A549 (cell line): ENCODE results near the gene CTIF. TPM values are rescaled to one million over a fixed set of nuclear protein-coding genes. Genes with fewer than 3 reads are reported as not detected.

Source experiments
- ATAC-seq, 2 experiments: fragments of 200-7000 bp in 1 of 2; fragments of >200 bp in 1 of 2; cut with Nextera tagmentation in 1 of 2; cut with Tn5 transposase in 1 of 2; 3 replicates each; pipeline versions ENCODE4 v1.8.0 to v1.9.1; 2018 to 2020; ENCODE audit warnings: mild to moderate bottlenecking in 1 of 2, moderate library complexity in 1 of 2
- CTCF ChIA-PET: fragments of 300-600 bp; sonication (Branson Sonifier 250); formaldehyde crosslinking; extraction: SDS; loops from one replicate; lab custom pipeline; 2021; ENCODE audit warnings: antibody characterized with exemption, inconsistent platforms; lab: Yijun Ruan, JAX
- POLR2A ChIA-PET: fragments of 350-600 bp; formaldehyde crosslinking; extraction: SDS; loops from one replicate; lab custom pipeline; 2021; ENCODE audit warnings: antibody characterized with exemption, inconsistent platforms; lab: Yijun Ruan, JAX
- DNase-seq, 2 experiments: peaks; one replicate each; pipeline versions ENCODE4 v3.0.0 to v3.0.0-alpha.2; 2011 to 2016; ENCODE audit warnings: low read depth in 1 of 2, low spot score in 1 of 2
- FAIRE-seq: peaks from 2 replicates; lab custom pipeline; 2011; peaks lifted over from hg19 to GRCh38; lab: Jason Lieb, UNC
- H3K27ac ChIP-seq, 2 experiments: fragments of >200 bp; sonication (Bioruptor Twin); formaldehyde crosslinking; 3 replicates each; pipeline ENCODE4 v1.5.1; 2016 to 2017
- H3K4me1 ChIP-seq: fragments of >200 bp; sonication (Bioruptor Twin); formaldehyde crosslinking; 3 replicates; pipeline ENCODE4 v1.6.1; 2016
- H3K4me2 ChIP-seq: fragments of >200 bp; sonication (Bioruptor Twin); formaldehyde crosslinking; 3 replicates; pipeline ENCODE4 v1.6.1; 2016
- H3K4me3 ChIP-seq: fragments of >200 bp; sonication (Bioruptor Twin); formaldehyde crosslinking; 3 replicates; pipeline ENCODE4 v1.5.1; 2016
- H3K9me3 ChIP-seq: fragments of >200 bp; sonication (Bioruptor Twin); formaldehyde crosslinking; 3 replicates; pipeline ENCODE4 v1.6.1; 2016
- BHLHE40 ChIP-seq: IDR thresholded peaks from 2 replicates; pipeline ENCODE4 v1.6.1; 2012; ENCODE audit warnings: low read depth, low read length, inconsistent platforms
- CHD4 ChIP-seq: fragments of 200-600 bp; sonication (generic); IDR thresholded peaks from 2 replicates; pipeline ENCODE4 v1.6.1; 2016; ENCODE audit warnings: antibody characterized with exemption, mild to moderate bottlenecking, borderline replicate concordance
- E2F6 ChIP-seq: IDR thresholded peaks from 2 replicates; pipeline ENCODE4 v1.6.1; 2012; ENCODE audit warnings: low read depth, borderline replicate concordance
- EHF ChIP-seq: fragments of 250-450 bp; sonication (Bioruptor Pico); IDR thresholded peaks from 2 replicates; pipeline ENCODE4 v1.5.0; 2020; ENCODE audit warnings: mild to moderate bottlenecking
- HDAC2 ChIP-seq: fragments of 200-600 bp; sonication (generic); IDR thresholded peaks from 2 replicates; pipeline ENCODE4 v1.6.1; 2016
- HEYL ChIP-seq: fragments of 250-450 bp; sonication (Bioruptor Pico); IDR thresholded peaks from 2 replicates; pipeline ENCODE4 v1.8.0; 2021; ENCODE audit warnings: mild to moderate bottlenecking, moderate library complexity
- HMGXB4 ChIP-seq: fragments of 250-450 bp; sonication (Bioruptor Pico); IDR thresholded peaks from 2 replicates; pipeline ENCODE4 v1.5.0; 2021; ENCODE audit warnings: mild to moderate bottlenecking, moderate library complexity, borderline replicate concordance
- HOXB13 ChIP-seq: fragments of 250-450 bp; sonication (Bioruptor Pico); IDR thresholded peaks from 2 replicates; pipeline ENCODE4 v1.5.0; 2020; ENCODE audit warnings: low read depth, mild to moderate bottlenecking, moderate library complexity
- JUN ChIP-seq, 2 experiments: fragments of >200 bp; sonication (Bioruptor Twin); formaldehyde crosslinking; IDR thresholded peaks; 2 replicates in 1 of 2; 3 replicates in 1 of 2; pipeline ENCODE4 v1.6.1; 2016 to 2017
- JUNB ChIP-seq: fragments of >200 bp; sonication (Bioruptor Twin); formaldehyde crosslinking; IDR thresholded peaks from 2 replicates; pipeline ENCODE4 v1.6.1; 2016
- MAX ChIP-seq: IDR thresholded peaks from 2 replicates; pipeline ENCODE4 v1.6.1; 2012
- MYC ChIP-seq: IDR thresholded peaks from 2 replicates; pipeline ENCODE4 v1.6.1; 2012; ENCODE audit warnings: mild to moderate bottlenecking, inconsistent platforms, low read length, improper control_type of control experiment, borderline replicate concordance
- NFE2L2 ChIP-seq: fragments of 150-350 bp; conservative IDR thresholded peaks from 2 replicates; pipeline ENCODE4 v1.6.1; 2014; ENCODE audit warnings: low read length
- NPAS2 ChIP-seq: fragments of 250-450 bp; sonication (Bioruptor Pico); IDR thresholded peaks from 2 replicates; pipeline ENCODE4 v1.8.0; 2022; ENCODE audit warnings: mild to moderate bottlenecking, moderate library complexity, borderline replicate concordance
- NR3C1 ChIP-seq: fragments of >200 bp; sonication (Bioruptor Twin); formaldehyde crosslinking; IDR thresholded peaks from 3 replicates; pipeline ENCODE4 v1.6.1; 2017
- PHF8 ChIP-seq: fragments of 200-600 bp; sonication (generic); IDR thresholded peaks from 2 replicates; pipeline ENCODE4 v1.6.1; 2016; ENCODE audit warnings: low read depth, mild to moderate bottlenecking, antibody characterized with exemption, moderate library complexity, borderline replicate concordance
- RCOR1 ChIP-seq: fragments of 150-350 bp; IDR thresholded peaks from 2 replicates; pipeline ENCODE4 v1.6.1; 2014; ENCODE audit warnings: antibody characterized with exemption, low read length, low read depth
- SREBF2 ChIP-seq: fragments of 450-650 bp; IDR thresholded peaks from 2 replicates; pipeline ENCODE4 v1.6.1; 2014; ENCODE audit warnings: mild to moderate bottlenecking, moderate library complexity
- TFCP2L1 ChIP-seq: fragments of 250-450 bp; sonication (Bioruptor Pico); IDR thresholded peaks from 2 replicates; pipeline ENCODE4 v1.5.0; 2021; ENCODE audit warnings: mild to moderate bottlenecking
- TP53 ChIP-seq: fragments of 250-450 bp; sonication (Bioruptor Pico); IDR thresholded peaks from 2 replicates; pipeline ENCODE4 v1.5.0; 2021; ENCODE audit warnings: mild to moderate bottlenecking, moderate library complexity
- ZFP36 ChIP-seq: fragments of 450-650 bp; IDR thresholded peaks from 2 replicates; pipeline ENCODE4 v1.6.1; 2014; ENCODE audit warnings: borderline replicate concordance; ENCODE audit not compliant: partially characterized antibody
- ZNF302 ChIP-seq: fragments of 250-450 bp; sonication (Bioruptor Pico); IDR thresholded peaks from 2 replicates; pipeline ENCODE4 v1.9.0; 2021; ENCODE audit warnings: inconsistent platforms, mild to moderate bottlenecking, moderate library complexity
- WGBS: methylation state at CpG from one replicate; pipeline ENCODE4 v1.1.6; 2017; ENCODE audit errors: missing lambda C conversion rate; 5-methylcytosine and 5-hydroxymethylcytosine counted together
- polyA plus RNA-seq, 4 experiments: library from polyadenylated mRNA; depleted of rRNA in 3 of 4; stranded (reverse); fragments of >200 nt; fragmentation: RNase III in 1 of 4; extraction: RNeasy Plus Mini Kit Qiagen cat#74134 plus additional on column Dnase treatment in 1 of 4; gene quantifications; 2 replicates in 3 of 4; 3 replicates in 1 of 4; pipeline ENCODE4 v1.2.3, GENCODE V29; 2011 to 2017

Gene CTIF
- polyA plus RNA-seq, 2 of the 4 experiments (the other 2 are of a cell fraction): 17.0 to 24.7 TPM

GRCh38 chr18:48774941-48775340 is 236.1 kb downstream of the CTIF start:
- TF ChIP-seq MYC (no peak), ZNF302 (no peak), PHF8 (no peak)
- Histone ChIP-seq H3K4me3 (no peak overlapping the region), H3K4me1 (peaks cover 10% of the 10 kb centered on the region; the same call in 1 of the 3 replicates), H3K4me2 (no peak overlapping the region), H3K27ac (no peak overlapping the region), H3K9me3 (no peaks in the 10 kb centered on the region)
- 92% methylated on average over 5 of the region's 5 CpGs for WGBS
- CTCF ChIA-PET: interaction anchor here (1.6 kb wide), 1 partner anchor 98 kb away, joined by 3 read pairs; no protein-coding TSS in a partner anchor
- no peak for DNase-seq
- POLR2A ChIA-PET: no interaction called here
- no peak for ATAC-seq
- no peak for FAIRE-seq

- CTCF ChIA-PET: interaction anchor here (0.6 to 1.4 kb wide), 3 partner anchors 100 to 288 kb away, joined by 3 to 6 read pairs (median 3); no protein-coding TSS in a partner anchor
- no peak for DNase-seq
- TF ChIP-seq HOXB13 (CRISPR knock-in tag) (no peak), JUN (IDR thresholded peaks at IDR 0.05) (no peak), ZFP36 (peak; percentile 2), HMGXB4 (CRISPR knock-in tag) (no peak), CHD4 (no peak), BHLHE40 (no peak), E2F6 (no peak), NFE2L2 (no peak)
- ATAC-seq: no peak
- no peak for FAIRE-seq
- H3K27ac ChIP-seq: no peak overlapping the region
- POLR2A ChIA-PET: no interaction called here
- no peak overlapping the region for H3K4me2 ChIP-seq
- WGBS: 92% methylated on average over 11 of the region's 12 CpGs
- H3K4me1 ChIP-seq: peaks cover 10% of the 10 kb centered on the region; the same call in 1 of the 3 replicates
- H3K9me3 ChIP-seq: no peaks in the 10 kb centered on the region
- H3K4me3 ChIP-seq: no peak overlapping the region
These were observed 236.7 kb downstream of the CTIF start for GRCh38 chr18:48775372-48776155.

GRCh38 chr18:48776156-48776555 is 237.3 kb downstream of the CTIF start:
- no peak overlapping the region for H3K4me2 ChIP-seq

More at GRCh38 chr18:48776156-48776555, 237.3 kb downstream of the CTIF start:
- TF ChIP-seq HDAC2 (no peak), ZFP36 (no peak), RCOR1 (no peak), TFCP2L1 (no peak), JUN (IDR thresholded peaks at IDR 0.05) (no peak), JUNB (no peak), ZNF302 (no peak), EHF (CRISPR knock-in tag) (no peak), SREBF2 (no peak), HEYL (CRISPR knock-in tag) (no peak), TP53 (CRISPR knock-in tag) (no peak), HOXB13 (CRISPR knock-in tag) (no peak), NR3C1 (no peak), MAX (no peak), NPAS2 (CRISPR knock-in tag) (no peak)
- Histone ChIP-seq H3K9me3 (no peaks in the 10 kb centered on the region), H3K4me3 (no peak overlapping the region), H3K27ac (peak overlapping the region in 1 of 2 experiments; percentile 40; a peak in 1 of 6 replicates), H3K4me1 (peaks cover 10% of the 10 kb centered on the region; the same call in 1 of the 3 replicates)
- FAIRE-seq (no peak), DNase-seq (no peak), ATAC-seq (no peak)
- ChIA-PET POLR2A (no interaction called here), CTCF (interaction anchor here (0.6 to 1.9 kb wide), 23 partner anchors 8 to 462 kb away, joined by 3 to 11 read pairs (median 3); no protein-coding TSS in a partner anchor)
- 87% methylated on average over 3 of the region's 5 CpGs for WGBS
